D721Med (cell line): ENCODE results near the gene SH3PXD2A.

Experiments used
- DNase-seq: peaks from one replicate; pipeline ENCODE4 v3.0.0; 2011; ENCODE audit warnings: low spot score; ENCODE audit not compliant: insufficient read length
- FAIRE-seq: peaks from 2 replicates; lab custom pipeline; 2011; peaks lifted over from hg19 to GRCh38; lab: Jason Lieb, UNC
- CTCF ChIP-seq: IDR thresholded peaks from 2 replicates; pipeline ENCODE4 v1.5.1; 2012; ENCODE audit warnings: mild to moderate bottlenecking, control low read depth; ENCODE audit not compliant: insufficient read depth; ENCODE audit errors: missing control alignments

The SH3PXD2A gene

GRCh38 chr10:103791291-103791690 lies 64.1 kb downstream of the SH3PXD2A start:
- no peak for TF ChIP-seq CTCF
- no peak for FAIRE-seq
- no peak for DNase-seq

- DNase-seq (no peak), FAIRE-seq (no peak)
- TF ChIP-seq CTCF: no peak
Measured at GRCh38 chr10:103790580-103790979, 64.8 kb downstream of the SH3PXD2A start.

GRCh38 chr10:103789771-103790201 lies 65.6 kb downstream of the SH3PXD2A start:
- no peak for FAIRE-seq
- TF ChIP-seq CTCF: no peak
- no peak for DNase-seq

GRCh38 chr10:103789161-103789560 lies 66.2 kb downstream of the SH3PXD2A start:
- DNase-seq (no peak), FAIRE-seq (no peak)
- no peak for TF ChIP-seq CTCF

- FAIRE-seq: no peak
- TF ChIP-seq CTCF: no peak
- DNase-seq: no peak
Measured at GRCh38 chr10:103787331-103787730, 68.0 kb downstream of the SH3PXD2A start.

GRCh38 chr10:103786020-103786419 lies 69.4 kb downstream of the SH3PXD2A start:
- no peak for TF ChIP-seq CTCF
- FAIRE-seq: no peak
- no peak for DNase-seq

GRCh38 chr10:103784723-103785418 lies 70.5 kb downstream of the SH3PXD2A start:
- no peak for TF ChIP-seq CTCF
- DNase-seq (no peak), FAIRE-seq (no peak)
